Neutrophil (primary cell): ENCODE results near the gene MYLK4.

ENCODE experiments used
- H3K27ac ChIP-seq: fragments of 200-600 bp; sonication (generic); 2 replicates; pipeline ENCODE4 v1.5.1; 2016; ENCODE audit warnings: mild to moderate bottlenecking, moderate library complexity
- H3K27me3 ChIP-seq: fragments of 200-600 bp; sonication (generic); 2 replicates; pipeline ENCODE4 v1.6.0; 2016; ENCODE audit warnings: mild to moderate bottlenecking
- H3K36me3 ChIP-seq: fragments of 200-600 bp; sonication (generic); 2 replicates; pipeline ENCODE4 v1.5.1; 2017
- H3K4me1 ChIP-seq, 2 experiments: fragments of 200-600 bp in 1 of 2; sonication (generic) in 1 of 2; 1 replicate in 1 of 2; 2 replicates in 1 of 2; pipeline versions ENCODE4 v1.5.1 to v1.6.1; 2013 to 2016; ENCODE audit warnings: low read depth in 1 of 2, low read length in 1 of 2, mild to moderate bottlenecking in 1 of 2, moderate library complexity in 1 of 2; ENCODE audit not compliant: control insufficient read depth in 1 of 2, insufficient read depth in 1 of 2
- H3K4me3 ChIP-seq, 2 experiments: fragments of 200-600 bp in 1 of 2; sonication (generic) in 1 of 2; 1 replicate in 1 of 2; 2 replicates in 1 of 2; pipeline ENCODE4 v1.5.1; 2013 to 2016; ENCODE audit warnings: low read depth in 1 of 2, low read length in 1 of 2, mild to moderate bottlenecking in 1 of 2, moderate library complexity in 1 of 2
- H3K9me3 ChIP-seq: fragments of 200-600 bp; sonication (generic); 2 replicates; pipeline ENCODE4 v1.5.1; 2016
- CTCF ChIP-seq: fragments of 200-600 bp; sonication (generic); IDR thresholded peaks from 2 replicates; pipeline ENCODE4 v1.5.1; 2016; ENCODE audit warnings: antibody characterized with exemption

Gene MYLK4

GRCh38 chr6:2669067-2669700 lies 81.5 kb downstream of the MYLK4 start:
- Histone ChIP-seq H3K27ac (no peak overlapping the region), H3K4me3 (no peak overlapping the region), H3K36me3 (no peaks in the 10 kb centered on the region), H3K4me1 (peaks cover 0 to under 1% of the 10 kb centered on the region in 2 experiments), H3K9me3 (no peaks in the 10 kb centered on the region), H3K27me3 (no peaks in the 10 kb centered on the region)
- no peak for TF ChIP-seq CTCF

- TF ChIP-seq CTCF, result no peak
- H3K27ac ChIP-seq, result no peak overlapping the region
These were observed 83.1 kb downstream of the MYLK4 start for GRCh38 chr6:2667617-2668016.

GRCh38 chr6:2666906-2667575 lies 83.7 kb downstream of the MYLK4 start:
- H3K27me3 ChIP-seq, result no peaks in the 10 kb centered on the region
- H3K36me3 ChIP-seq, result no peaks in the 10 kb centered on the region
- H3K4me3 ChIP-seq, result no peak overlapping the region
- no peak for TF ChIP-seq CTCF
- H3K27ac ChIP-seq, result no peak overlapping the region
- H3K9me3 ChIP-seq, result no peaks in the 10 kb centered on the region
- H3K4me1 ChIP-seq, result peaks cover 13 to 16% of the 10 kb centered on the region in 2 experiments

More at GRCh38 chr6:2667617-2668016, 83.1 kb downstream of the MYLK4 start:
- Histone ChIP-seq H3K4me1 (peaks cover 13 to 16% of the 10 kb centered on the region in 2 experiments), H3K4me3 (no peak overlapping the region), H3K36me3 (no peaks in the 10 kb centered on the region), H3K27me3 (no peaks in the 10 kb centered on the region), H3K9me3 (no peaks in the 10 kb centered on the region)

GRCh38 chr6:2665146-2666070 lies 85.3 kb downstream of the MYLK4 start:
- H3K27ac ChIP-seq, result no peak overlapping the region
- H3K4me1 ChIP-seq, result peaks cover 13 to 16% of the 10 kb centered on the region in 2 experiments
- H3K4me3 ChIP-seq, result no peak overlapping the region
- no peaks in the 10 kb centered on the region for H3K27me3 ChIP-seq
- no peaks in the 10 kb centered on the region for H3K9me3 ChIP-seq
- H3K36me3 ChIP-seq, result no peaks in the 10 kb centered on the region
- no peak for TF ChIP-seq CTCF

- H3K27me3 ChIP-seq, result no peaks in the 10 kb centered on the region
- peak overlapping the region; percentile 49 for H3K27ac ChIP-seq
- no peak overlapping the region for H3K4me3 ChIP-seq
- H3K9me3 ChIP-seq, result no peaks in the 10 kb centered on the region
- no peaks in the 10 kb centered on the region for H3K36me3 ChIP-seq
- TF ChIP-seq CTCF, result no peak
- peaks cover 13 to 16% of the 10 kb centered on the region in 2 experiments for H3K4me1 ChIP-seq
These were observed 87.6 kb downstream of the MYLK4 start for GRCh38 chr6:2663123-2663522.
